H9 (cell line): Measurements from ENCODE around the gene LINC01488. TPM values are rescaled to one million over a fixed set of nuclear protein-coding genes. Genes with fewer than 3 reads are reported as not detected.
A peak's percentile ranks its signal among the peaks of the same experiment; 100 is the strongest.

Source experiments
- DNase-seq: peaks from one replicate; pipeline ENCODE4 v3.0.0-alpha.2; 2017
- H2AFZ ChIP-seq: one replicate; pipeline ENCODE4 v1.6.1; 2013; ENCODE audit warnings: mild to moderate bottlenecking, low read length, control low read depth, moderate library complexity
- H2AK5ac ChIP-seq: 2 replicates; pipeline ENCODE4 v1.6.1; 2013; ENCODE audit warnings: low read length, control low read depth, mixed read lengths; ENCODE audit not compliant: insufficient read length
- H2BK120ac ChIP-seq: one replicate; pipeline ENCODE4 v1.6.1; 2013; ENCODE audit warnings: low read depth, mild to moderate bottlenecking, low read length, control low read depth, inconsistent platforms; ENCODE audit not compliant: poor library complexity, severe bottlenecking
- H2BK12ac ChIP-seq: 2 replicates; pipeline ENCODE4 v1.6.1; 2013; ENCODE audit warnings: low read length, control low read depth, mixed read lengths, low read depth; ENCODE audit not compliant: insufficient read length
- H2BK15ac ChIP-seq: 2 replicates; pipeline ENCODE4 v1.6.1; 2013; ENCODE audit warnings: low read depth, low read length, control low read depth
- H2BK20ac ChIP-seq: one replicate; pipeline ENCODE4 v1.6.1; 2013; ENCODE audit warnings: low read depth, mild to moderate bottlenecking, low read length, control low read depth, inconsistent platforms; ENCODE audit not compliant: poor library complexity, severe bottlenecking
- H2BK5ac ChIP-seq: 2 replicates; pipeline ENCODE4 v1.6.1; 2013; ENCODE audit warnings: low read length, control low read depth, mixed read lengths; ENCODE audit not compliant: insufficient read length
- H3K14ac ChIP-seq: 2 replicates; pipeline ENCODE4 v1.6.1; 2013; ENCODE audit warnings: low read length, control low read depth; ENCODE audit not compliant: insufficient read depth
- H3K18ac ChIP-seq: 2 replicates; pipeline ENCODE4 v1.6.1; 2013; ENCODE audit warnings: low read depth, mild to moderate bottlenecking, mixed read lengths, low read length, control low read depth; ENCODE audit not compliant: insufficient read length
- H3K23ac ChIP-seq: 2 replicates; pipeline ENCODE4 v1.6.1; 2013; ENCODE audit warnings: low read length, control low read depth, mixed read lengths, low read depth; ENCODE audit not compliant: insufficient read length
- H3K23me2 ChIP-seq: 2 replicates; pipeline ENCODE4 v1.6.1; 2013; ENCODE audit warnings: low read depth, mild to moderate bottlenecking, mixed read lengths, low read length, control low read depth; ENCODE audit not compliant: insufficient read length, poor library complexity, severe bottlenecking
- H3K27ac ChIP-seq: 2 replicates; pipeline ENCODE4 v1.5.1; 2013; ENCODE audit warnings: low read length, control low read depth, mixed read lengths, low read depth; ENCODE audit not compliant: insufficient read length
- H3K27me3 ChIP-seq: 2 replicates; pipeline ENCODE4 v1.6.1; 2013; ENCODE audit warnings: low read length, control low read depth, inconsistent platforms; ENCODE audit not compliant: insufficient read depth
- H3K4ac ChIP-seq: 2 replicates; pipeline ENCODE4 v1.6.1; 2013; ENCODE audit warnings: low read depth, mild to moderate bottlenecking, control low read depth, inconsistent platforms, low read length, moderate library complexity
- H3K4me1 ChIP-seq: 2 replicates; pipeline ENCODE4 v1.6.1; 2013; ENCODE audit warnings: low read length, control low read depth, inconsistent platforms; ENCODE audit not compliant: insufficient read depth
- H3K4me2 ChIP-seq: 2 replicates; pipeline ENCODE4 v1.6.1; 2013; ENCODE audit warnings: low read length, control low read depth, mixed read lengths; ENCODE audit not compliant: insufficient read length, insufficient read depth
- H3K56ac ChIP-seq: 2 replicates; pipeline ENCODE4 v1.6.1; 2013; ENCODE audit warnings: low read depth, mild to moderate bottlenecking, mixed read lengths, low read length, control low read depth; ENCODE audit not compliant: insufficient read length
- H3K79me1 ChIP-seq: 2 replicates; pipeline ENCODE4 v1.6.1; 2013; ENCODE audit warnings: low read depth, mild to moderate bottlenecking, moderate library complexity, low read length, control low read depth, inconsistent platforms; ENCODE audit not compliant: insufficient read depth, poor library complexity, severe bottlenecking
- H3K79me2 ChIP-seq: 2 replicates; pipeline ENCODE4 v1.6.1; 2013; ENCODE audit warnings: low read length, control low read depth, inconsistent platforms; ENCODE audit not compliant: insufficient read depth
- H3K9ac ChIP-seq: 2 replicates; pipeline ENCODE4 v1.6.1; 2013; ENCODE audit warnings: low read length, control low read depth, mixed read lengths; ENCODE audit not compliant: insufficient read length; ENCODE audit errors: extremely low read depth
- H3K9me3 ChIP-seq: one replicate; pipeline ENCODE4 v1.6.1; 2013; ENCODE audit warnings: low read depth, low read length, inconsistent platforms; ENCODE audit not compliant: control insufficient read depth
- H3T11ph ChIP-seq: one replicate; pipeline ENCODE4 v1.6.1; 2013; ENCODE audit warnings: mild to moderate bottlenecking, low read length, control low read depth, inconsistent platforms
- H4K20me1 ChIP-seq: one replicate; pipeline ENCODE4 v1.6.1; 2013; ENCODE audit not compliant: control insufficient read depth, insufficient read length, insufficient read depth
- H4K5ac ChIP-seq: 2 replicates; pipeline ENCODE4 v1.6.1; 2013; ENCODE audit warnings: low read depth, mild to moderate bottlenecking, mixed read lengths, low read length, control low read depth; ENCODE audit not compliant: insufficient read length
- H4K8ac ChIP-seq: replicated peaks from 2 replicates; pipeline ENCODE4 v1.6.1; 2013; ENCODE audit warnings: low read length, control low read depth, mixed read lengths, low read depth; ENCODE audit not compliant: insufficient read length
- H4K91ac ChIP-seq: 2 replicates; pipeline ENCODE4 v1.6.1; 2013; ENCODE audit warnings: low read depth, mild to moderate bottlenecking, moderate library complexity, mixed read lengths, low read length, control low read depth; ENCODE audit not compliant: insufficient read length
- H3K27ac Mint-ChIP-seq, 3 experiments: 2 replicates in 2 of 3; 3 replicates in 1 of 3; pipeline ENCODE4 v1.8.0; 2020 to 2021; ENCODE audit warnings: mixed read lengths in 3 of 3, mild to moderate bottlenecking in 1 of 3, moderate library complexity in 1 of 3
- H3K27me3 Mint-ChIP-seq: 2 replicates; pipeline ENCODE4 v1.8.0; 2021; ENCODE audit warnings: low read depth, mild to moderate bottlenecking, moderate library complexity, mixed read lengths
- H3K36me3 Mint-ChIP-seq, 3 experiments: 2 replicates in 2 of 3; 3 replicates in 1 of 3; pipeline ENCODE4 v1.8.0; 2020 to 2021; ENCODE audit warnings: low read depth in 3 of 3, mixed read lengths in 3 of 3; ENCODE audit not compliant: insufficient read depth in 1 of 3
- H3K4me1 Mint-ChIP-seq, 2 experiments: 2 replicates each; pipeline ENCODE4 v1.8.0; 2020; ENCODE audit warnings: mixed read lengths in 2 of 2
- H3K4me3 Mint-ChIP-seq, 2 experiments: 2 replicates in 1 of 2; 3 replicates in 1 of 2; pipeline ENCODE4 v1.8.0; 2020 to 2021; ENCODE audit warnings: mild to moderate bottlenecking in 2 of 2, mixed read lengths in 2 of 2, moderate library complexity in 1 of 2
- H3K9me3 Mint-ChIP-seq, 2 experiments: 2 replicates in 1 of 2; 3 replicates in 1 of 2; pipeline ENCODE4 v1.8.0; 2020; ENCODE audit warnings: mild to moderate bottlenecking in 2 of 2, mixed read lengths in 2 of 2, moderate library complexity in 1 of 2
- WGBS: extraction: QIAGEN DNeasy Blood & Tissue Kit; methylation state at CpG from one replicate; pipeline ENCODE4 v1.1.7; 2013; ENCODE audit warnings: missing lambda C conversion rate, low lambda C conversion rate, mixed read lengths; ENCODE audit not compliant: insufficient read length; ENCODE audit errors: extremely low coverage; 5-methylcytosine and 5-hydroxymethylcytosine counted together
- total RNA-seq: library from RNA; stranded (reverse); gene quantifications from 2 replicates; pipeline ENCODE4 v1.2.1, GENCODE V29; 2021
- TF ChIP-seq, protein P1 (sequence below): fragments of 200-600 bp; sonication (generic); conservative IDR thresholded peaks from 3 replicates; pipeline ENCODE4 v1.8.0; 2021; ENCODE audit warnings: antibody characterized with exemption, mild to moderate bottlenecking

Gene LINC01488
- total RNA-seq, 1 experiment from 2014 or later: not detected

GRCh38 chr11:69542314-69543168, 61.1 kb downstream of the LINC01488 start:
- no peak overlapping the region for H2BK12ac ChIP-seq
- H3K27ac Mint-ChIP-seq: peak overlapping the region in 2 of 3 experiments; percentile 18 to 49; a peak in 4 of 7 replicates
- WGBS: no CpG with 5 or more reads among the region's 42 CpGs
- no peak overlapping the region for H3K9ac ChIP-seq
- no peak overlapping the region for H2BK120ac ChIP-seq
- no peak overlapping the region for H4K91ac ChIP-seq
- no peaks in the 10 kb centered on the region; a peak in 1 of 7 replicates for H3K36me3 Mint-ChIP-seq
- no peak overlapping the region for H4K5ac ChIP-seq
- no peaks in the 10 kb centered on the region for H4K20me1 ChIP-seq
- H3K4me2 ChIP-seq: no peak overlapping the region
- no peak overlapping the region for H3K27ac ChIP-seq
- H3K9me3 Mint-ChIP-seq: no peaks in the 10 kb centered on the region
- H3K4me1 ChIP-seq: no peaks in the 10 kb centered on the region
- no peaks in the 10 kb centered on the region for H3K9me3 ChIP-seq
- H3T11ph ChIP-seq: no peak overlapping the region
- H3K4ac ChIP-seq: no peak overlapping the region
- H3K79me1 ChIP-seq: no peaks in the 10 kb centered on the region
- peaks cover 10% of the 10 kb centered on the region for H3K27me3 Mint-ChIP-seq
- H3K4me3 Mint-ChIP-seq: no peak overlapping the region
- TF ChIP-seq, protein P1, sequence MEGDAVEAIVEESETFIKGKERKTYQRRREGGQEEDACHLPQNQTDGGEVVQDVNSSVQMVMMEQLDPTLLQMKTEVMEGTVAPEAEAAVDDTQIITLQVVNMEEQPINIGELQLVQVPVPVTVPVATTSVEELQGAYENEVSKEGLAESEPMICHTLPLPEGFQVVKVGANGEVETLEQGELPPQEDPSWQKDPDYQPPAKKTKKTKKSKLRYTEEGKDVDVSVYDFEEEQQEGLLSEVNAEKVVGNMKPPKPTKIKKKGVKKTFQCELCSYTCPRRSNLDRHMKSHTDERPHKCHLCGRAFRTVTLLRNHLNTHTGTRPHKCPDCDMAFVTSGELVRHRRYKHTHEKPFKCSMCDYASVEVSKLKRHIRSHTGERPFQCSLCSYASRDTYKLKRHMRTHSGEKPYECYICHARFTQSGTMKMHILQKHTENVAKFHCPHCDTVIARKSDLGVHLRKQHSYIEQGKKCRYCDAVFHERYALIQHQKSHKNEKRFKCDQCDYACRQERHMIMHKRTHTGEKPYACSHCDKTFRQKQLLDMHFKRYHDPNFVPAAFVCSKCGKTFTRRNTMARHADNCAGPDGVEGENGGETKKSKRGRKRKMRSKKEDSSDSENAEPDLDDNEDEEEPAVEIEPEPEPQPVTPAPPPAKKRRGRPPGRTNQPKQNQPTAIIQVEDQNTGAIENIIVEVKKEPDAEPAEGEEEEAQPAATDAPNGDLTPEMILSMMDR: no peak
- peaks cover 7 to 13% of the 10 kb centered on the region in 2 experiments for H3K4me1 Mint-ChIP-seq
- no peaks in the 10 kb centered on the region for H3K79me2 ChIP-seq
- H3K56ac ChIP-seq: no peak overlapping the region
- no peak overlapping the region for H3K18ac ChIP-seq
- no peak overlapping the region for H2AK5ac ChIP-seq
- H3K23ac ChIP-seq: no peak overlapping the region
- no peak overlapping the region for H4K8ac ChIP-seq
- no peak overlapping the region for H2AFZ ChIP-seq
- H2BK5ac ChIP-seq: no peak overlapping the region
- no peak for DNase-seq
- no peaks in the 10 kb centered on the region for H3K23me2 ChIP-seq
- no peaks in the 10 kb centered on the region for H3K27me3 ChIP-seq
- H2BK15ac ChIP-seq: no peak overlapping the region
- no peak overlapping the region for H2BK20ac ChIP-seq
- H3K14ac ChIP-seq: peak overlapping the region; percentile 28; the same call in 1 of the 2 replicates

Other genes starting within 250 kb of the LINC01488 start
- gene MYEOV, start 187.5 kb upstream of the LINC01488 start, total RNA-seq: 0.15 and 0.22 TPM in 2 replicates
- 372 and 399 TPM in 2 replicates for gene CCND1, start 159.5 kb downstream of the LINC01488 start, total RNA-seq
- gene LTO1, start 193.7 kb downstream of the LINC01488 start, total RNA-seq: 25.3 and 26.2 TPM in 2 replicates
- 7.4 and 7.7 TPM in 2 replicates for gene FGF19, start 222.4 kb downstream of the LINC01488 start, total RNA-seq